ENCODE measurements around the gene NSFL1C. TPM values are rescaled to one million over a fixed set of nuclear protein-coding genes. Genes with fewer than 3 reads are reported as not detected.

The NSFL1C gene
- total and polyA plus RNA-seq, 2 of the 4 experiments (the other 2 are of a cell fraction) = 33.0 to 40.3 TPM

DNA sequence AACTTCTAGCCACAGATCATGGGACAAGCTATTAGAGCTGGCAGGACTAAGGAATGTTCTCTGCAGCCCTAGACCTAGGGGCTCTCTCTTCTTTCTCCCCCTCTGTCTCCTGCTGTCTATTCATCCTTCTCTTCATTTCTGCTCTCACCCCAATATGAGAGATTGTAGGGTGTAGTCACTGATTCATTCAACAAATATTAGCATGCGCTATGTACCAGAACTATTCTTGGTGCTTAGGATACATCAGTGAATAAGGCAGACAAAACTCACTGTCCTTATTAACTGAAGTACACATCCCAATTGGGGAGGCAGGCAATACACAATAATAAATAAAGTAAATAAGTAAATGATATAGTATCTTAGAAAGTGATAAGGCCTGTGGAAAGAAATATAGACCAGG is 39.2 kb upstream of the NSFL1C start:
- intact Hi-C loops (cut with micrococcal nuclease) = no loop called here
- H2AFZ ChIP-seq (replicated peaks; ENCODE audit: low read length, poor library complexity) = no peak overlapping the region
- no peaks in the 10 kb centered on the region for H3K4me1 ChIP-seq (ENCODE audit: control insufficient read depth, insufficient read depth, low read length)
- dilution Hi-C loops (cut with HindIII; ENCODE audit: low sequenced_read_pairs, unreplicated experiment) = no loop called here
- ATAC-seq (ENCODE audit: low read depth) = no peak
- TF ChIP-seq, protein P1, sequence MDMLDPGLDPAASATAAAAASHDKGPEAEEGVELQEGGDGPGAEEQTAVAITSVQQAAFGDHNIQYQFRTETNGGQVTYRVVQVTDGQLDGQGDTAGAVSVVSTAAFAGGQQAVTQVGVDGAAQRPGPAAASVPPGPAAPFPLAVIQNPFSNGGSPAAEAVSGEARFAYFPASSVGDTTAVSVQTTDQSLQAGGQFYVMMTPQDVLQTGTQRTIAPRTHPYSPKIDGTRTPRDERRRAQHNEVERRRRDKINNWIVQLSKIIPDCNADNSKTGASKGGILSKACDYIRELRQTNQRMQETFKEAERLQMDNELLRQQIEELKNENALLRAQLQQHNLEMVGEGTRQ (IDR thresholded peaks at IDR 0.05; ENCODE audit: low read depth, low read length) = no peak
- TF ChIP-seq, protein P2, sequence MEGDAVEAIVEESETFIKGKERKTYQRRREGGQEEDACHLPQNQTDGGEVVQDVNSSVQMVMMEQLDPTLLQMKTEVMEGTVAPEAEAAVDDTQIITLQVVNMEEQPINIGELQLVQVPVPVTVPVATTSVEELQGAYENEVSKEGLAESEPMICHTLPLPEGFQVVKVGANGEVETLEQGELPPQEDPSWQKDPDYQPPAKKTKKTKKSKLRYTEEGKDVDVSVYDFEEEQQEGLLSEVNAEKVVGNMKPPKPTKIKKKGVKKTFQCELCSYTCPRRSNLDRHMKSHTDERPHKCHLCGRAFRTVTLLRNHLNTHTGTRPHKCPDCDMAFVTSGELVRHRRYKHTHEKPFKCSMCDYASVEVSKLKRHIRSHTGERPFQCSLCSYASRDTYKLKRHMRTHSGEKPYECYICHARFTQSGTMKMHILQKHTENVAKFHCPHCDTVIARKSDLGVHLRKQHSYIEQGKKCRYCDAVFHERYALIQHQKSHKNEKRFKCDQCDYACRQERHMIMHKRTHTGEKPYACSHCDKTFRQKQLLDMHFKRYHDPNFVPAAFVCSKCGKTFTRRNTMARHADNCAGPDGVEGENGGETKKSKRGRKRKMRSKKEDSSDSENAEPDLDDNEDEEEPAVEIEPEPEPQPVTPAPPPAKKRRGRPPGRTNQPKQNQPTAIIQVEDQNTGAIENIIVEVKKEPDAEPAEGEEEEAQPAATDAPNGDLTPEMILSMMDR (conservative IDR thresholded peaks at IDR 0.05; ENCODE audit: low read depth, low read length) = no peak
- no peak for TF ChIP-seq FOS (IDR thresholded peaks at IDR 0.05; ENCODE audit: low read depth, low read length)
- no peak for TF ChIP-seq RAD21 (IDR thresholded peaks at IDR 0.05; ENCODE audit: low read length)
- no peak for TF ChIP-seq MAFK (IDR thresholded peaks at IDR 0.05; ENCODE audit: low read depth, low read length)
- TF ChIP-seq RCOR1 (IDR thresholded peaks at IDR 0.05; ENCODE audit: insufficient replicate concordance, low read length) = no peak
- TF ChIP-seq SMC3 (IDR thresholded peaks at IDR 0.05; ENCODE audit: low read depth, low read length) = no peak
- TF ChIP-seq MXI1 (IDR thresholded peaks at IDR 0.05; ENCODE audit: borderline replicate concordance, low read depth, low read length) = no peak
- TF ChIP-seq BHLHE40 (IDR thresholded peaks at IDR 0.05; ENCODE audit: low read depth, low read length) = no peak
- no peak for TF ChIP-seq CHD1 (IDR thresholded peaks at IDR 0.05; ENCODE audit: low read depth, low read length)
- no peak for DNase-seq
- H3K14ac ChIP-seq (replicated peaks; ENCODE audit: low read depth, low read length) = no peak overlapping the region
- no peaks in the 10 kb centered on the region for H3K9me3 ChIP-seq (ENCODE audit: control insufficient read depth, insufficient read depth, low read length)
- no TSS peak for BruUV-seq (replicated peaks)
- no peaks in the 10 kb centered on the region for H3K79me1 ChIP-seq (ENCODE audit: low read depth in 1 of 2, low read length in 2 of 2)
- H2BK5ac ChIP-seq (ENCODE audit: low read depth, low read length, poor library complexity, severe bottlenecking) = no peak overlapping the region
- no peak overlapping the region for H3K9ac ChIP-seq (ENCODE audit: low read depth, low read length)
- H2AK9ac ChIP-seq (replicated peaks; ENCODE audit: low read depth, low read length, poor library complexity) = no peak overlapping the region
- H2BK15ac ChIP-seq (ENCODE audit: low read depth, low read length) = no peak overlapping the region
- no peaks in the 10 kb centered on the region for H4K20me1 ChIP-seq (ENCODE audit: insufficient read depth, low read length)
- no peak overlapping the region for H3K56ac ChIP-seq (ENCODE audit: extremely low read depth, insufficient read depth, low read length)
- H4K91ac ChIP-seq (ENCODE audit: insufficient read depth, low read depth, low read length) = no peak overlapping the region
- no peak overlapping the region for H2BK20ac ChIP-seq (ENCODE audit: low read depth, low read length)
- in situ Hi-C loops (cut with MboI; ENCODE audit: low sequenced_read_pairs) = no loop called here
- H3K4me3 ChIP-seq (ENCODE audit: insufficient read depth, low read depth, low read length) = no peak overlapping the region
- no peaks in the 10 kb centered on the region for H3K36me3 ChIP-seq (ENCODE audit: control insufficient read depth, insufficient read depth, low read length)
- H4K8ac ChIP-seq (ENCODE audit: low read depth in 2 of 2, low read length in 2 of 2) = no peak overlapping the region
- no peaks in the 10 kb centered on the region for H3K9me1 ChIP-seq (ENCODE audit: insufficient read depth, low read length)
- H3K23ac ChIP-seq (ENCODE audit: low read depth, low read length) = no peak overlapping the region
- no CpG with 5 or more reads among the region's 1 CpG for WGBS, 2 experiments (ENCODE audit: extremely low coverage in 2 of 2, insufficient read length in 1 of 2)
- no peak overlapping the region for H3K4me2 ChIP-seq (ENCODE audit: low read depth, low read length)
- no peak overlapping the region for H2BK120ac ChIP-seq (ENCODE audit: low read depth, low read length)
- ChIA-PET CTCF (no interaction called here), POLR2A (ENCODE audit: unreplicated experiment) (no interaction called here)
- no peak overlapping the region for H3K18ac ChIP-seq (ENCODE audit: low read depth, low read length)
- H3K27me3 ChIP-seq (ENCODE audit: control insufficient read depth, insufficient read depth, low read length) = peaks cover 13% of the 10 kb centered on the region
- H3K4ac ChIP-seq (ENCODE audit: low read depth, low read length) = no peak overlapping the region
- no peak overlapping the region for H2AK5ac ChIP-seq (ENCODE audit: low read depth, low read length)
- no peak overlapping the region for H4K5ac ChIP-seq (ENCODE audit: low read depth, low read length)
- no peak overlapping the region for H3K27ac ChIP-seq (ENCODE audit: insufficient read depth, low read length)
